SK-N-SH (cell line): ENCODE results near the gene MTMR1. TPM values are rescaled to one million over a fixed set of nuclear protein-coding genes. Genes with fewer than 3 reads are reported as not detected.

Source experiments
- CTCF ChIA-PET: fragments of 300-600, 350-600 bp; formaldehyde crosslinking; extraction: SDS; loops from one replicate; lab custom pipeline; 2021; lab: Yijun Ruan, JAX
- POLR2A ChIA-PET: fragments of 350-600 bp; sonication (Branson Sonifier 250); formaldehyde crosslinking; extraction: SDS; loops from one replicate; lab custom pipeline; 2020; ENCODE audit warnings: antibody characterized with exemption, inconsistent platforms; lab: Yijun Ruan, JAX
- DNase-seq: peaks from one replicate; pipeline ENCODE4 v3.0.0; 2012
- H2AFZ ChIP-seq: fragments of 200-600 bp; sonication (generic); 2 replicates; pipeline ENCODE4 v1.8.1; 2016; ENCODE audit warnings: antibody characterized with exemption, mild to moderate bottlenecking, low read depth
- H3F3A ChIP-seq: fragments of 200-600 bp; sonication (generic); replicated peaks from 2 replicates; pipeline ENCODE3; 2016; ENCODE audit warnings: antibody characterized with exemption, mild to moderate bottlenecking; ENCODE audit not compliant: insufficient read depth
- H3K27ac ChIP-seq, 2 experiments: fragments of 200-500 bp in 1 of 2; fragments of 200-600 bp in 1 of 2; sonication (Bioruptor generic) in 1 of 2; sonication (generic), shearing (Covaris generic) in 1 of 2; 2 replicates each; pipeline versions ENCODE4 v1.5.1 to v1.6.1; 2014 to 2016; ENCODE audit warnings: low read depth in 2 of 2, inconsistent platforms in 1 of 2, low read length in 1 of 2, mild to moderate bottlenecking in 1 of 2, mixed read lengths in 1 of 2
- H3K27me3 ChIP-seq: fragments of 200-600 bp; sonication (generic), shearing (Covaris generic); 2 replicates; pipeline ENCODE4 v1.6.1; 2016; ENCODE audit warnings: mixed run types; ENCODE audit not compliant: insufficient read depth
- H3K36me3 ChIP-seq, 2 experiments: fragments of 200-500 bp in 1 of 2; fragments of 200-600 bp in 1 of 2; sonication (Bioruptor generic) in 1 of 2; sonication (generic) in 1 of 2; replicated peaks in 1 of 2; 2 replicates each; pipeline versions ENCODE3 to v1.5.1; 2014 to 2016; ENCODE audit warnings: low read length in 1 of 2, mild to moderate bottlenecking in 1 of 2; ENCODE audit not compliant: insufficient read depth in 2 of 2, control insufficient read depth in 1 of 2
- H3K4me1 ChIP-seq, 2 experiments: fragments of 200-500 bp in 1 of 2; fragments of 200-600 bp in 1 of 2; sonication (Bioruptor generic) in 1 of 2; sonication (generic), shearing (Covaris generic) in 1 of 2; 2 replicates each; pipeline versions ENCODE4 v1.5.1 to v1.6.1; 2014 to 2016; ENCODE audit warnings: low read depth in 1 of 2, low read length in 1 of 2, mixed run types in 1 of 2; ENCODE audit not compliant: insufficient read depth in 2 of 2, control insufficient read depth in 1 of 2
- H3K4me2 ChIP-seq: fragments of 200-600 bp; sonication (generic), shearing (Covaris generic); 2 replicates; pipeline ENCODE4 v1.6.1; 2017; ENCODE audit warnings: mixed run types
- H3K4me3 ChIP-seq, 2 experiments: fragments of 200-500 bp in 1 of 2; fragments of 200-600 bp in 1 of 2; sonication (Bioruptor generic) in 1 of 2; sonication (generic), shearing (Covaris generic) in 1 of 2; 2 replicates each; pipeline versions ENCODE4 v1.5.1 to v1.8.1; 2014 to 2016; ENCODE audit warnings: low read depth in 2 of 2, inconsistent platforms in 1 of 2, low read length in 1 of 2, mild to moderate bottlenecking in 1 of 2, mixed read lengths in 1 of 2, moderate library complexity in 1 of 2
- H3K79me2 ChIP-seq: fragments of 200-600 bp; sonication (generic); 2 replicates; pipeline ENCODE4 v1.8.1; 2017; ENCODE audit warnings: mild to moderate bottlenecking; ENCODE audit not compliant: insufficient read depth
- H3K9ac ChIP-seq: fragments of 200-600 bp; sonication (generic); 2 replicates; pipeline ENCODE4 v1.6.1; 2017; ENCODE audit warnings: mixed run types
- H3K9me2 ChIP-seq: fragments of 200-600 bp; sonication (generic); 2 replicates; pipeline ENCODE4 v1.6.1; 2017; ENCODE audit warnings: mixed run types
- H3K9me3 ChIP-seq: fragments of 200-600 bp; sonication (generic); 2 replicates; pipeline ENCODE4 v1.6.1; 2017; ENCODE audit warnings: mixed run types, mild to moderate bottlenecking, moderate library complexity
- H4K20me1 ChIP-seq: fragments of 200-600 bp; sonication (generic); 2 replicates; pipeline ENCODE4 v1.6.1; 2017; ENCODE audit warnings: mild to moderate bottlenecking, mixed run types; ENCODE audit not compliant: insufficient read depth
- CHD2 ChIP-seq: fragments of 150-350 bp; IDR thresholded peaks from 2 replicates; pipeline ENCODE4 v1.6.1; 2018; ENCODE audit warnings: low read length; ENCODE audit not compliant: partially characterized antibody
- EZH2phosphoT487 ChIP-seq: fragments of 200-600 bp; sonication (generic); IDR thresholded peaks from 2 replicates; pipeline ENCODE4 v1.6.1; 2017; ENCODE audit warnings: low read depth, mixed run types, mild to moderate bottlenecking, antibody characterized with exemption, moderate library complexity, borderline replicate concordance
- FOSL2 ChIP-seq: IDR thresholded peaks from 2 replicates; pipeline ENCODE4 v1.4.0; 2012; ENCODE audit warnings: low read depth, mild to moderate bottlenecking, moderate library complexity, borderline replicate concordance
- FOXM1 ChIP-seq: IDR thresholded peaks from 2 replicates; pipeline ENCODE4 v1.4.0; 2012; ENCODE audit warnings: low read depth, mild to moderate bottlenecking
- GABPA ChIP-seq: IDR thresholded peaks from 2 replicates; pipeline ENCODE4 v1.4.0; 2012; ENCODE audit warnings: low read depth, mild to moderate bottlenecking
- GATA2 ChIP-seq: sonication (generic); formaldehyde crosslinking; IDR thresholded peaks from 2 replicates; pipeline ENCODE4 v1.5.0; 2020; ENCODE audit warnings: mild to moderate bottlenecking, missing genetic modification reagents
- IRF3 ChIP-seq: fragments of 150-350 bp; IDR thresholded peaks from 2 replicates; pipeline ENCODE4 v1.6.1; 2016; ENCODE audit warnings: mild to moderate bottlenecking, low read depth, low read length
- JUND ChIP-seq: IDR thresholded peaks from 2 replicates; pipeline ENCODE4 v1.4.0; 2012
- MEF2A ChIP-seq: IDR thresholded peaks from 2 replicates; pipeline ENCODE4 v1.4.0; 2012; ENCODE audit warnings: low read depth, borderline replicate concordance
- RCOR1 ChIP-seq: fragments of 150-350 bp; IDR thresholded peaks from 2 replicates; pipeline ENCODE4 v1.6.1; 2017; ENCODE audit warnings: antibody characterized with exemption, low read length
- REST ChIP-seq: IDR thresholded peaks from 2 replicates; pipeline ENCODE4 v1.6.1; 2012; ENCODE audit warnings: mild to moderate bottlenecking, low read depth, low read length, moderate library complexity
- SMC3 ChIP-seq: IDR thresholded peaks from 2 replicates; pipeline ENCODE4 v1.6.1; 2012; ENCODE audit warnings: low read depth, low read length, improper control_type of control experiment
- TAF1 ChIP-seq: IDR thresholded peaks from 2 replicates; pipeline ENCODE4 v1.6.1; 2012; ENCODE audit warnings: low read depth, mild to moderate bottlenecking, low read length, moderate library complexity, borderline replicate concordance
- TCF12 ChIP-seq: IDR thresholded peaks from 2 replicates; pipeline ENCODE4 v1.4.0; 2012
- USF1 ChIP-seq: IDR thresholded peaks from 2 replicates; pipeline ENCODE4 v1.4.0; 2012; ENCODE audit warnings: low read depth, borderline replicate concordance
- YY1 ChIP-seq: IDR thresholded peaks from 2 replicates; pipeline ENCODE4 v1.4.0; 2012; ENCODE audit warnings: low read depth, mild to moderate bottlenecking
- WGBS: methylation state at CpG from one replicate; pipeline ENCODE4 v1.1.6; 2017; ENCODE audit warnings: low lambda C conversion rate; 5-methylcytosine and 5-hydroxymethylcytosine counted together
- polyA plus RNA-seq, 3 experiments: library from polyadenylated mRNA; depleted of rRNA; stranded (reverse); fragments of >200 nt; gene quantifications; 2 replicates each; pipeline ENCODE4 v1.2.3, GENCODE V29; 2012

Gene MTMR1
- polyA plus RNA-seq, 1 of the 3 experiments (the other 2 are of a cell fraction) = 17.0 TPM

GRCh38 chrX:150761176-150761818 lies 68.1 kb downstream of the MTMR1 start:
- Histone ChIP-seq H3K4me2 (no peak overlapping the region), H3K9me2 (no peaks in the 10 kb centered on the region), H2AFZ (no peak overlapping the region), H4K20me1 (no peaks in the 10 kb centered on the region), H3K9ac (no peak overlapping the region), H3K79me2 (no peaks in the 10 kb centered on the region), H3K4me3 (no peak overlapping the region), H3K4me1 (no peaks in the 10 kb centered on the region), H3F3A (no peaks in the 10 kb centered on the region), H3K27me3 (peaks cover 7% of the 10 kb centered on the region; the same call in 1 of the 2 replicates), H3K36me3 (no peaks in the 10 kb centered on the region), H3K9me3 (no peaks in the 10 kb centered on the region), H3K27ac (no peak overlapping the region)
- CTCF ChIA-PET = interaction anchor here (1.6 to 4.0 kb wide), 2 partner anchors 10 to 320 kb away, joined by 6 to 43 read pairs; no protein-coding TSS in a partner anchor
- WGBS = 52% methylated on average over 6 of the region's 7 CpGs
- TF ChIP-seq SMC3 (no peak), GABPA (no peak), IRF3 (no peak), MEF2A (no peak), CHD2 (no peak), EZH2phosphoT487 (no peak), TCF12 (no peak), USF1 (no peak), FOXM1 (no peak), JUND (no peak), REST (no peak), FOSL2 (no peak), YY1 (no peak), RCOR1 (no peak), GATA2 (CRISPR knock-in tag) (no peak), TAF1 (no peak)
- no peak for DNase-seq
- POLR2A ChIA-PET = interaction anchor here (0.7 kb wide), 1 partner anchor 29 kb away, joined by 3 read pairs; no protein-coding TSS in a partner anchor
